ENCODE results near the gene RANBP6.

RANBP6 gene

DNA sequence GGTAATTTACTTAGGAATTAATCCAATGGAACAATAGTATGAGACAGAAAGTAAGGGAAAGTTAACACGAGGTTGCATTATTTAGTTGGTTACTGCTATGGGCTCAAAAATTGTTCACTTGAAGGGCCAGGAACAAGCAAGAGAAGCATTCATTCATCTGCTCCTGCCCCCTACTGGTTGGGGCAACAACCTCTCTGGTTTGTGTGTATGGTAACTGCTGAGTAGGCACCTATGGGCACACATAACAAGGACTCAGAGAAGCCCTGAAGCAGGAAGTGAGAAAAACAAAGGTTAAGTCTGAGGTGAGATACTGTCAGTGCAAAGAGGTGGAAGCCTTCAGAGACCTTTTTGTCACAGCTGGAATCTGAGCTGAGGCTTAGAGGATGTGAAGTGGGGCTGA lies 34.4 kb upstream of the RANBP6 start:
- no peak overlapping the region for H3K27ac ChIP-seq (ENCODE audit: extremely low read depth, low read depth, low read length)
- H3K36me3 ChIP-seq (ENCODE audit: control insufficient read depth in 2 of 2, insufficient read depth in 1 of 2, low read length in 2 of 2): no peaks in the 10 kb centered on the region
- H3K9me3 ChIP-seq (ENCODE audit: control insufficient read depth, insufficient read depth, low read depth, low read length): no peaks in the 10 kb centered on the region
- no peak overlapping the region for H3K4me3 ChIP-seq (ENCODE audit: low read depth, low read length)
- ChIA-PET CTCF (interaction anchor here (0.6 to 2.6 kb wide), 7 partner anchors 34 to 256 kb away, joined by 3 to 15 read pairs (median 5); partner anchors contain the start of gene RANBP6), POLR2A (no interaction called here)
- no peaks in the 10 kb centered on the region for H3K4me1 ChIP-seq (ENCODE audit: control insufficient read depth, insufficient read depth, low read length)
- TF ChIP-seq, protein P1, sequence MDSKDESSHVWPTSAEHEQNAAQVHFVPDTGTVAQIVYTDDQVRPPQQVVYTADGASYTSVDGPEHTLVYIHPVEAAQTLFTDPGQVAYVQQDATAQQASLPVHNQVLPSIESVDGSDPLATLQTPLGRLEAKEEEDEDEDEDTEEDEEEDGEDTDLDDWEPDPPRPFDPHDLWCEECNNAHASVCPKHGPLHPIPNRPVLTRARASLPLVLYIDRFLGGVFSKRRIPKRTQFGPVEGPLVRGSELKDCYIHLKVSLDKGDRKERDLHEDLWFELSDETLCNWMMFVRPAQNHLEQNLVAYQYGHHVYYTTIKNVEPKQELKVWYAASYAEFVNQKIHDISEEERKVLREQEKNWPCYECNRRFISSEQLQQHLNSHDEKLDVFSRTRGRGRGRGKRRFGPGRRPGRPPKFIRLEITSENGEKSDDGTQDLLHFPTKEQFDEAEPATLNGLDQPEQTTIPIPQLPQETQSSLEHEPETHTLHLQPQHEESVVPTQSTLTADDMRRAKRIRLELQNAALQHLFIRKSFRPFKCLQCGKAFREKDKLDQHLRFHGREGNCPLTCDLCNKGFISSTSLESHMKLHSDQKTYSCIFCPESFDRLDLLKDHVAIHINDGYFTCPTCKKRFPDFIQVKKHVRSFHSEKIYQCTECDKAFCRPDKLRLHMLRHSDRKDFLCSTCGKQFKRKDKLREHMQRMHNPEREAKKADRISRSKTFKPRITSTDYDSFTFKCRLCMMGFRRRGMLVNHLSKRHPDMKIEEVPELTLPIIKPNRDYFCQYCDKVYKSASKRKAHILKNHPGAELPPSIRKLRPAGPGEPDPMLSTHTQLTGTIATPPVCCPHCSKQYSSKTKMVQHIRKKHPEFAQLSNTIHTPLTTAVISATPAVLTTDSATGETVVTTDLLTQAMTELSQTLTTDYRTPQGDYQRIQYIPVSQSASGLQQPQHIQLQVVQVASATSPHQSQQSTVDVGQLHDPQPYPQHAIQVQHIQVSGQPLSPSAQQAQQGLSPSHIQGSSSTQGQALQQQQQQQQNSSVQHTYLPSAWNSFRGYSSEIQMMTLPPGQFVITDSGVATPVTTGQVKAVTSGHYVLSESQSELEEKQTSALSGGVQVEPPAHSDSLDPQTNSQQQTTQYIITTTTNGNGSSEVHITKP (tag by site-specific recombination; IDR thresholded peaks at IDR 0.05): no peak
- TF ChIP-seq ZXDB (tag by site-specific recombination; IDR thresholded peaks at IDR 0.05) (no peak), ZFP41 (tag by site-specific recombination; IDR thresholded peaks at IDR 0.05; ENCODE audit: borderline replicate concordance) (no peak), ZNF184 (tag by site-specific recombination; IDR thresholded peaks at IDR 0.05) (no peak), SALL2 (tag by site-specific recombination; IDR thresholded peaks at IDR 0.05; ENCODE audit: borderline replicate concordance) (no peak), ZNF654 (tag by site-specific recombination; IDR thresholded peaks at IDR 0.05; ENCODE audit: low read depth) (peak; percentile 30), ZNF175 (tag by site-specific recombination; IDR thresholded peaks at IDR 0.05) (no peak)
- TF ChIP-seq, protein P2, sequence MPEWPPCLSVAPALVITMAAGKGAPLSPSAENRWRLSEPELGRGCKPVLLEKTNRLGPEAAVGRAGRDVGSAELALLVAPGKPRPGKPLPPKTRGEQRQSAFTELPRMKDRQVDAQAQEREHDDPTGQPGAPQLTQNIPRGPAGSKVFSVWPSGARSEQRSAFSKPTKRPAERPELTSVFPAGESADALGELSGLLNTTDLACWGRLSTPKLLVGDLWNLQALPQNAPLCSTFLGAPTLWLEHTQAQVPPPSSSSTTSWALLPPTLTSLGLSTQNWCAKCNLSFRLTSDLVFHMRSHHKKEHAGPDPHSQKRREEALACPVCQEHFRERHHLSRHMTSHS (tag by site-specific recombination; IDR thresholded peaks at IDR 0.05): no peak

GRCh38 chr9:6048039-6048438 lies 32.6 kb upstream of the RANBP6 start:
- CTCF ChIA-PET: interaction anchor here (1.7 to 2.6 kb wide), 2 partner anchors 32 to 161 kb away, joined by 9 to 15 read pairs; partner anchors contain the start of gene RANBP6
- Histone ChIP-seq H3K4me3 (ENCODE audit: low read depth, low read length) (no peak overlapping the region), H3K27ac (ENCODE audit: extremely low read depth, low read depth, low read length) (no peak overlapping the region), H3K4me1 (ENCODE audit: control insufficient read depth, insufficient read depth, low read length) (no peaks in the 10 kb centered on the region), H3K9me3 (ENCODE audit: control insufficient read depth, insufficient read depth, low read depth, low read length) (no peaks in the 10 kb centered on the region), H3K36me3 (ENCODE audit: control insufficient read depth in 2 of 2, insufficient read depth in 1 of 2, low read length in 2 of 2) (no peaks in the 10 kb centered on the region)
- TF ChIP-seq ZNF792 (tag by site-specific recombination; IDR thresholded peaks at IDR 0.05): no peak
- POLR2A ChIA-PET: no interaction called here

- ChIA-PET CTCF (interaction anchor here (0.6 to 3.3 kb wide), 3 partner anchors 160 to 346 kb away, joined by 3 to 22 read pairs (median 15); no protein-coding TSS in a partner anchor), POLR2A (no interaction called here)
- Histone ChIP-seq H3K4me3 (ENCODE audit: low read depth, low read length) (no peak overlapping the region), H3K27ac (ENCODE audit: extremely low read depth, low read depth, low read length) (no peak overlapping the region), H3K9me3 (ENCODE audit: control insufficient read depth, insufficient read depth, low read depth, low read length) (no peaks in the 10 kb centered on the region), H3K36me3 (ENCODE audit: control insufficient read depth in 2 of 2, insufficient read depth in 1 of 2, low read length in 2 of 2) (no peaks in the 10 kb centered on the region), H3K4me1 (ENCODE audit: control insufficient read depth, insufficient read depth, low read length) (no peaks in the 10 kb centered on the region)
- TF ChIP-seq ELK4 (IDR thresholded peaks at IDR 0.05; ENCODE audit: borderline replicate concordance, low read depth, low read length): no peak
- no peak for TF ChIP-seq YY2 (tag by site-specific recombination; IDR thresholded peaks at IDR 0.05)
- no peak for TF ChIP-seq SP7 (tag by site-specific recombination; IDR thresholded peaks at IDR 0.05)
Observed at GRCh38 chr9:6047020-6047419, 31.6 kb upstream of the RANBP6 start.

GRCh38 chr9:6045364-6045763 lies 29.9 kb upstream of the RANBP6 start:
- H3K9me3 ChIP-seq (ENCODE audit: control insufficient read depth, insufficient read depth, low read depth, low read length): no peaks in the 10 kb centered on the region
- CTCF ChIA-PET: interaction anchor here (0.6 to 3.3 kb wide), 3 partner anchors 9 to 160 kb away, joined by 3 to 22 read pairs (median 4); no protein-coding TSS in a partner anchor
- POLR2A ChIA-PET: no interaction called here
- TF ChIP-seq GLIS2 (tag by site-specific recombination; IDR thresholded peaks at IDR 0.05) (no peak), ZNF133 (tag by site-specific recombination; IDR thresholded peaks at IDR 0.05) (no peak), ELK4 (IDR thresholded peaks at IDR 0.05; ENCODE audit: borderline replicate concordance, low read depth, low read length) (no peak), ZNF391 (tag by site-specific recombination; IDR thresholded peaks at IDR 0.05; ENCODE audit: borderline replicate concordance, low read depth) (no peak), ZNF112 (tag by site-specific recombination; IDR thresholded peaks at IDR 0.05) (no peak)
- TF ChIP-seq, protein P3, sequence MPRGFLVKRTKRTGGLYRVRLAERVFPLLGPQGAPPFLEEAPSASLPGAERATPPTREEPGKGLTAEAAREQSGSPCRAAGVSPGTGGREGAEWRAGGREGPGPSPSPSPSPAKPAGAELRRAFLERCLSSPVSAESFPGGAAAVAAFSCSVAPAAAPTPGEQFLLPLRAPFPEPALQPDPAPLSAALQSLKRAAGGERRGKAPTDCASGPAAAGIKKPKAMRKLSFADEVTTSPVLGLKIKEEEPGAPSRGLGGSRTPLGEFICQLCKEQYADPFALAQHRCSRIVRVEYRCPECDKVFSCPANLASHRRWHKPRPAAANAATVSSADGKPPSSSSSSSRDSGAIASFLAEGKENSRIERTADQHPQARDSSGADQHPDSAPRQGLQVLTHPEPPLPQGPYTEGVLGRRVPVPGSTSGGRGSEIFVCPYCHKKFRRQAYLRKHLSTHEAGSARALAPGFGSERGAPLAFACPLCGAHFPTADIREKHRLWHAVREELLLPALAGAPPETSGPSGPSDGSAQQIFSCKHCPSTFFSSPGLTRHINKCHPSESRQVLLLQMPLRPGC (tag by site-specific recombination; IDR thresholded peaks at IDR 0.05): no peak

More at GRCh38 chr9:6045364-6045763, 29.9 kb upstream of the RANBP6 start:
- H3K27ac ChIP-seq (ENCODE audit: extremely low read depth, low read depth, low read length): no peak overlapping the region
- no peaks in the 10 kb centered on the region for H3K4me1 ChIP-seq (ENCODE audit: control insufficient read depth, insufficient read depth, low read length)
- no peak overlapping the region for H3K4me3 ChIP-seq (ENCODE audit: low read depth, low read length)
- no peaks in the 10 kb centered on the region for H3K36me3 ChIP-seq (ENCODE audit: control insufficient read depth in 2 of 2, insufficient read depth in 1 of 2, low read length in 2 of 2)
